SK-N-SH (cell line): ENCODE data around the gene ARPC2. TPM values are rescaled to one million over a fixed set of nuclear protein-coding genes. Genes with fewer than 3 reads are reported as not detected.

Experiments
- CTCF ChIA-PET: fragments of 300-600, 350-600 bp; formaldehyde crosslinking; extraction: SDS; loops from one replicate; lab custom pipeline; 2021; lab: Yijun Ruan, JAX
- POLR2A ChIA-PET: fragments of 350-600 bp; sonication (Branson Sonifier 250); formaldehyde crosslinking; extraction: SDS; loops from one replicate; lab custom pipeline; 2020; ENCODE audit warnings: antibody characterized with exemption, inconsistent platforms; lab: Yijun Ruan, JAX
- DNase-seq: peaks from one replicate; pipeline ENCODE4 v3.0.0; 2012
- H2AFZ ChIP-seq: fragments of 200-600 bp; sonication (generic); 2 replicates; pipeline ENCODE4 v1.8.1; 2016; ENCODE audit warnings: antibody characterized with exemption, mild to moderate bottlenecking, low read depth
- H3F3A ChIP-seq: fragments of 200-600 bp; sonication (generic); replicated peaks from 2 replicates; pipeline ENCODE3; 2016; ENCODE audit warnings: antibody characterized with exemption, mild to moderate bottlenecking; ENCODE audit not compliant: insufficient read depth
- H3K27ac ChIP-seq, 2 experiments: fragments of 200-500 bp in 1 of 2; fragments of 200-600 bp in 1 of 2; sonication (Bioruptor generic) in 1 of 2; sonication (generic), shearing (Covaris generic) in 1 of 2; 2 replicates each; pipeline versions ENCODE4 v1.5.1 to v1.6.1; 2014 to 2016; ENCODE audit warnings: low read depth in 2 of 2, inconsistent platforms in 1 of 2, low read length in 1 of 2, mild to moderate bottlenecking in 1 of 2, mixed read lengths in 1 of 2
- H3K27me3 ChIP-seq: fragments of 200-600 bp; sonication (generic), shearing (Covaris generic); 2 replicates; pipeline ENCODE4 v1.6.1; 2016; ENCODE audit warnings: mixed run types; ENCODE audit not compliant: insufficient read depth
- H3K36me3 ChIP-seq, 2 experiments: fragments of 200-500 bp in 1 of 2; fragments of 200-600 bp in 1 of 2; sonication (Bioruptor generic) in 1 of 2; sonication (generic) in 1 of 2; replicated peaks in 1 of 2; 2 replicates each; pipeline versions ENCODE3 to v1.5.1; 2014 to 2016; ENCODE audit warnings: low read length in 1 of 2, mild to moderate bottlenecking in 1 of 2; ENCODE audit not compliant: insufficient read depth in 2 of 2, control insufficient read depth in 1 of 2
- H3K4me1 ChIP-seq, 2 experiments: fragments of 200-500 bp in 1 of 2; fragments of 200-600 bp in 1 of 2; sonication (Bioruptor generic) in 1 of 2; sonication (generic), shearing (Covaris generic) in 1 of 2; 2 replicates each; pipeline versions ENCODE4 v1.5.1 to v1.6.1; 2014 to 2016; ENCODE audit warnings: low read depth in 1 of 2, low read length in 1 of 2, mixed run types in 1 of 2; ENCODE audit not compliant: insufficient read depth in 2 of 2, control insufficient read depth in 1 of 2
- H3K4me2 ChIP-seq: fragments of 200-600 bp; sonication (generic), shearing (Covaris generic); 2 replicates; pipeline ENCODE4 v1.6.1; 2017; ENCODE audit warnings: mixed run types
- H3K4me3 ChIP-seq, 2 experiments: fragments of 200-500 bp in 1 of 2; fragments of 200-600 bp in 1 of 2; sonication (Bioruptor generic) in 1 of 2; sonication (generic), shearing (Covaris generic) in 1 of 2; 2 replicates each; pipeline versions ENCODE4 v1.5.1 to v1.8.1; 2014 to 2016; ENCODE audit warnings: low read depth in 2 of 2, inconsistent platforms in 1 of 2, low read length in 1 of 2, mild to moderate bottlenecking in 1 of 2, mixed read lengths in 1 of 2, moderate library complexity in 1 of 2
- H3K79me2 ChIP-seq: fragments of 200-600 bp; sonication (generic); 2 replicates; pipeline ENCODE4 v1.8.1; 2017; ENCODE audit warnings: mild to moderate bottlenecking; ENCODE audit not compliant: insufficient read depth
- H3K9ac ChIP-seq: fragments of 200-600 bp; sonication (generic); 2 replicates; pipeline ENCODE4 v1.6.1; 2017; ENCODE audit warnings: mixed run types
- H3K9me2 ChIP-seq: fragments of 200-600 bp; sonication (generic); 2 replicates; pipeline ENCODE4 v1.6.1; 2017; ENCODE audit warnings: mixed run types
- H3K9me3 ChIP-seq: fragments of 200-600 bp; sonication (generic); 2 replicates; pipeline ENCODE4 v1.6.1; 2017; ENCODE audit warnings: mixed run types, mild to moderate bottlenecking, moderate library complexity
- H4K20me1 ChIP-seq: fragments of 200-600 bp; sonication (generic); 2 replicates; pipeline ENCODE4 v1.6.1; 2017; ENCODE audit warnings: mild to moderate bottlenecking, mixed run types; ENCODE audit not compliant: insufficient read depth
- ELF1 ChIP-seq: IDR thresholded peaks from 2 replicates; pipeline ENCODE4 v1.4.0; 2012
- EP300 ChIP-seq, 2 experiments: IDR thresholded peaks; 2 replicates each; pipeline versions ENCODE4 v1.4.0 to v1.6.1; 2012; ENCODE audit warnings: borderline replicate concordance in 1 of 2, low read depth in 1 of 2, low read length in 1 of 2
- EZH2phosphoT487 ChIP-seq: fragments of 200-600 bp; sonication (generic); IDR thresholded peaks from 2 replicates; pipeline ENCODE4 v1.6.1; 2017; ENCODE audit warnings: low read depth, mixed run types, mild to moderate bottlenecking, antibody characterized with exemption, moderate library complexity, borderline replicate concordance
- FOSL2 ChIP-seq: IDR thresholded peaks from 2 replicates; pipeline ENCODE4 v1.4.0; 2012; ENCODE audit warnings: low read depth, mild to moderate bottlenecking, moderate library complexity, borderline replicate concordance
- GATA2 ChIP-seq: sonication (generic); formaldehyde crosslinking; IDR thresholded peaks from 2 replicates; pipeline ENCODE4 v1.5.0; 2020; ENCODE audit warnings: mild to moderate bottlenecking, missing genetic modification reagents
- JUND ChIP-seq: IDR thresholded peaks from 2 replicates; pipeline ENCODE4 v1.4.0; 2012
- MEF2A ChIP-seq: IDR thresholded peaks from 2 replicates; pipeline ENCODE4 v1.4.0; 2012; ENCODE audit warnings: low read depth, borderline replicate concordance
- NFIC ChIP-seq: IDR thresholded peaks from 2 replicates; pipeline ENCODE4 v1.4.0; 2012; ENCODE audit warnings: borderline replicate concordance
- NRF1 ChIP-seq: IDR thresholded peaks from 2 replicates; pipeline ENCODE4 v1.6.1; 2012; ENCODE audit warnings: low read depth, mild to moderate bottlenecking, low read length
- RCOR1 ChIP-seq: fragments of 150-350 bp; IDR thresholded peaks from 2 replicates; pipeline ENCODE4 v1.6.1; 2017; ENCODE audit warnings: antibody characterized with exemption, low read length
- RFX5 ChIP-seq: IDR thresholded peaks from 2 replicates; pipeline ENCODE4 v1.6.1; 2012; ENCODE audit warnings: mild to moderate bottlenecking, improper control_type of control experiment, low read length
- SIN3A ChIP-seq: IDR thresholded peaks from 2 replicates; pipeline ENCODE4 v1.6.1; 2012; ENCODE audit warnings: low read depth, mild to moderate bottlenecking, low read length, moderate library complexity, borderline replicate concordance
- TAF1 ChIP-seq: IDR thresholded peaks from 2 replicates; pipeline ENCODE4 v1.6.1; 2012; ENCODE audit warnings: low read depth, mild to moderate bottlenecking, low read length, moderate library complexity, borderline replicate concordance
- TEAD4 ChIP-seq: IDR thresholded peaks from 2 replicates; pipeline ENCODE4 v1.4.0; 2012; ENCODE audit warnings: mild to moderate bottlenecking, borderline replicate concordance; ENCODE audit not compliant: insufficient read depth
- WGBS: methylation state at CpG from one replicate; pipeline ENCODE4 v1.1.6; 2017; ENCODE audit warnings: low lambda C conversion rate; 5-methylcytosine and 5-hydroxymethylcytosine counted together
- polyA plus RNA-seq, 3 experiments: library from polyadenylated mRNA; depleted of rRNA; stranded (reverse); fragments of >200 nt; gene quantifications; 2 replicates each; pipeline ENCODE4 v1.2.3, GENCODE V29; 2012
- TF ChIP-seq, protein P1 (sequence below): IDR thresholded peaks from 2 replicates; pipeline ENCODE4 v1.4.0; 2012; ENCODE audit warnings: low read depth, borderline replicate concordance
- TF ChIP-seq, protein P2 (sequence below): IDR thresholded peaks from 2 replicates; pipeline ENCODE4 v1.4.0; 2012; ENCODE audit warnings: low read depth
- TF ChIP-seq, protein P3 (sequence below): fragments of 200-600 bp; sonication (generic); IDR thresholded peaks from 2 replicates; pipeline ENCODE4 v1.6.1; 2017; ENCODE audit warnings: antibody characterized with exemption, mild to moderate bottlenecking, moderate library complexity

Gene ARPC2
- polyA plus RNA-seq, 1 of the 3 experiments (the other 2 are of a cell fraction): 319 TPM

DNA sequence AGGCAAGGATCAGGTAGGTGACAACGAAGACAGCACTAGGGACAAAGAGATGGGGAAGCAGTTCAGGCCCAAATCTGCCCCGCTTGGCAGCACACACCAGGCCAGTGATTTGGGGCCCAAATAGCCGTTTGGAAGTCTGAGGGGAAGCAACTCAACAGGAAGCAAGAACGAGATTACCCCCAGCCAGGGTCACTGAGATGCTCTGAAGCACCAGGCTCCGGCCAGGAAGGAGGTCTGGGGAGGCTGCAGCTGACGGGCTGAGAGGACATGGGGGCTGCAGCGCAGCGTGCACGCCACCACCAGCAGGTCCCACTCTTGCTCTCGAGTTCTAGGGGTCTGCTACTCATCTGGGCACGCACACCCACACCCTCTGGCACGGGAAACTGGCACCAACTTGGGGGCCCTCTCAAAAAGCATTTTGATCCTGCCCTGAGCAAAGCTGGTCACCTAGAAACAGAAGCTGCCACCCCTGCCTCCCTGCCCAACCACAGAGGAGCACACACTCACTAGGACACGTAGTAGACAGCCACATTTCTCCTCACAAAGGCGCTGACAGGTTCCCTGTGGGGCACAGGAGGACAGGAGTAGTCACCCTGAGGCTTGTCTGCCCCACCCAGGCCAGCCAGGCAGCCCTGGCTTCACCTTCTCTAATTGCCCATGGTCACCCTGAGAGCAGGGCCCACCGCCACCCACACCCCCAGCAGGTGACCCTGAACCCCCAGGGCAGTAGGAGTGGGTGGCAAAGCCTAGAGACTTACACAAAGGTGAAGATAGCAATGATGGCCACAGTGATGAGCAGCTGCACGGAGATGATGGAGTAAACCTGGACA, 61.8 kb downstream of the ARPC2 start:
- no peaks in the 10 kb centered on the region for H3K27me3 ChIP-seq

DNA sequence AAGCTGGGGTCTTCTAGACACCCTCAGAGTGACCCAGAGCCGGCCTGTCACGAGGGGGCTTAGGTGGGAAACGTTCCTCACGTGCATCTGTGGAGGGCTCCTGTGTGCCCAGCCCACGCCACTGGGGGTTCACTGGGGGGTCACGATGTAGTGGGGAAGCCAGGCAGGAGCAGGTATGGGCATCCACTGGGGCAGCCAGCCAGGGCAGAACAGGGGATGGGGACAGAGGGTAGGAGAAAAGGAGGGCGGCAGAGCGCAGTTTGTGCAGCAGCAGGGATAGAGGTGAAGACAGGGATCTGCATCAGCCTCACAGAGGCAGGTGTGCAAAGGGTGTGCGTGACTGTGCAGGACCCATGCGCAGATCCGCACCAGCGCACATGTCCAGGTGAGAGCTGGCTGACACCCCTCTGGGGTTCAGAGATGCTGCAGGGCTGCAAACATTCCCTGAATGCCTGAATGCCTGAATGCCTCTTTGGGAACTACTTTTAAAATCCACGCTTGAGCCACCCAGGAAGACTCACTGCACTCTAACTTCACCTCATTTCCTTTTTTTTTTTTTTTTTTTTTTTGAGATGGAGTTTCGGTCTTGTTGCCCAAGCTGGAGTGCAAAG, 63.4 kb downstream of the ARPC2 start:
- CTCF ChIA-PET: interaction anchor here (1.8 to 2.3 kb wide), 2 partner anchors 8 to 21 kb away, joined by 4 to 10 read pairs; no protein-coding TSS in a partner anchor
- H3K9me2 ChIP-seq: no peaks in the 10 kb centered on the region
- POLR2A ChIA-PET: no interaction called here
- peaks cover 0 to 16% of the 10 kb centered on the region in 2 experiments for H3K36me3 ChIP-seq
- H3K4me1 ChIP-seq: peaks cover 0 to 22% of the 10 kb centered on the region in 2 experiments; a peak in 1 of 4 replicates
- H2AFZ ChIP-seq: no peak overlapping the region
- WGBS: 89% methylated on average over 11 of the region's 14 CpGs
- H3K27ac ChIP-seq: no peak overlapping the region
- H4K20me1 ChIP-seq: no peaks in the 10 kb centered on the region
- H3K9me3 ChIP-seq: no peaks in the 10 kb centered on the region
- no peaks in the 10 kb centered on the region for H3F3A ChIP-seq
- no peak overlapping the region for H3K4me3 ChIP-seq
- H3K9ac ChIP-seq: no peak overlapping the region
- H3K4me2 ChIP-seq: no peak overlapping the region
- H3K27me3 ChIP-seq: no peaks in the 10 kb centered on the region
- DNase-seq: no peak
- H3K79me2 ChIP-seq: 0 out of 2 replicates have a peak, but pooled peaks cover 3% of the 10 kb centered on the region
- TF ChIP-seq GATA2 (CRISPR knock-in tag): no peak
- TF ChIP-seq, protein P1, sequence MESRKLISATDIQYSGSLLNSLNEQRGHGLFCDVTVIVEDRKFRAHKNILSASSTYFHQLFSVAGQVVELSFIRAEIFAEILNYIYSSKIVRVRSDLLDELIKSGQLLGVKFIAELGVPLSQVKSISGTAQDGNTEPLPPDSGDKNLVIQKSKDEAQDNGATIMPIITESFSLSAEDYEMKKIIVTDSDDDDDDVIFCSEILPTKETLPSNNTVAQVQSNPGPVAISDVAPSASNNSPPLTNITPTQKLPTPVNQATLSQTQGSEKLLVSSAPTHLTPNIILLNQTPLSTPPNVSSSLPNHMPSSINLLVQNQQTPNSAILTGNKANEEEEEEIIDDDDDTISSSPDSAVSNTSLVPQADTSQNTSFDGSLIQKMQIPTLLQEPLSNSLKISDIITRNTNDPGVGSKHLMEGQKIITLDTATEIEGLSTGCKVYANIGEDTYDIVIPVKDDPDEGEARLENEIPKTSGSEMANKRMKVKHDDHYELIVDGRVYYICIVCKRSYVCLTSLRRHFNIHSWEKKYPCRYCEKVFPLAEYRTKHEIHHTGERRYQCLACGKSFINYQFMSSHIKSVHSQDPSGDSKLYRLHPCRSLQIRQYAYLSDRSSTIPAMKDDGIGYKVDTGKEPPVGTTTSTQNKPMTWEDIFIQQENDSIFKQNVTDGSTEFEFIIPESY: no peak
- TF ChIP-seq ELF1: no peak
- no peak for TF ChIP-seq TEAD4
- TF ChIP-seq EP300 (IDR thresholded peaks at IDR 0.05; ENCODE audit: borderline replicate concordance in 1 of 2, low read depth in 1 of 2, low read length in 1 of 2): no peak
- TF ChIP-seq TAF1: no peak
- TF ChIP-seq, protein P2, sequence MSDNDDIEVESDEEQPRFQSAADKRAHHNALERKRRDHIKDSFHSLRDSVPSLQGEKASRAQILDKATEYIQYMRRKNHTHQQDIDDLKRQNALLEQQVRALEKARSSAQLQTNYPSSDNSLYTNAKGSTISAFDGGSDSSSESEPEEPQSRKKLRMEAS: no peak
- no peak for TF ChIP-seq NFIC
- no peak for TF ChIP-seq SIN3A
- TF ChIP-seq NRF1: no peak

More for the DNA sequence above, 61.8 kb downstream of the ARPC2 start:
- H3K27ac ChIP-seq: no peak overlapping the region
- no peaks in the 10 kb centered on the region for H3F3A ChIP-seq
- no peak for DNase-seq
- TF ChIP-seq EZH2phosphoT487 (no peak), NRF1 (no peak), MEF2A (no peak), JUND (no peak), RCOR1 (no peak), FOSL2 (no peak), RFX5 (no peak)
- TF ChIP-seq, protein P1: no peak
- TF ChIP-seq, protein P3, sequence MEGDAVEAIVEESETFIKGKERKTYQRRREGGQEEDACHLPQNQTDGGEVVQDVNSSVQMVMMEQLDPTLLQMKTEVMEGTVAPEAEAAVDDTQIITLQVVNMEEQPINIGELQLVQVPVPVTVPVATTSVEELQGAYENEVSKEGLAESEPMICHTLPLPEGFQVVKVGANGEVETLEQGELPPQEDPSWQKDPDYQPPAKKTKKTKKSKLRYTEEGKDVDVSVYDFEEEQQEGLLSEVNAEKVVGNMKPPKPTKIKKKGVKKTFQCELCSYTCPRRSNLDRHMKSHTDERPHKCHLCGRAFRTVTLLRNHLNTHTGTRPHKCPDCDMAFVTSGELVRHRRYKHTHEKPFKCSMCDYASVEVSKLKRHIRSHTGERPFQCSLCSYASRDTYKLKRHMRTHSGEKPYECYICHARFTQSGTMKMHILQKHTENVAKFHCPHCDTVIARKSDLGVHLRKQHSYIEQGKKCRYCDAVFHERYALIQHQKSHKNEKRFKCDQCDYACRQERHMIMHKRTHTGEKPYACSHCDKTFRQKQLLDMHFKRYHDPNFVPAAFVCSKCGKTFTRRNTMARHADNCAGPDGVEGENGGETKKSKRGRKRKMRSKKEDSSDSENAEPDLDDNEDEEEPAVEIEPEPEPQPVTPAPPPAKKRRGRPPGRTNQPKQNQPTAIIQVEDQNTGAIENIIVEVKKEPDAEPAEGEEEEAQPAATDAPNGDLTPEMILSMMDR: no peak
- H3K9me3 ChIP-seq: no peaks in the 10 kb centered on the region
- ChIA-PET POLR2A (no interaction called here), CTCF (interaction anchor here (1.8 kb wide), 2 partner anchors 12 to 23 kb away, joined by 4 read pairs; no protein-coding TSS in a partner anchor)
- peaks cover 14 to 32% of the 10 kb centered on the region in 2 experiments for H3K36me3 ChIP-seq
- no peaks in the 10 kb centered on the region for H3K9me2 ChIP-seq
- no peaks in the 10 kb centered on the region for H4K20me1 ChIP-seq
- H3K4me1 ChIP-seq: peaks cover 0 to 22% of the 10 kb centered on the region in 2 experiments; a peak in 1 of 4 replicates
- 85% methylated on average over 13 of the region's 16 CpGs for WGBS
- H3K9ac ChIP-seq: no peak overlapping the region
- no peak overlapping the region for H3K4me2 ChIP-seq
- H3K79me2 ChIP-seq: no peaks in the 10 kb centered on the region
- no peak overlapping the region for H3K4me3 ChIP-seq
- H2AFZ ChIP-seq: no peak overlapping the region
